Measurements from ENCODE around the gene TPGS2. TPM values are rescaled to one million over a fixed set of nuclear protein-coding genes. Genes with fewer than 3 reads are reported as not detected.
A peak's percentile ranks its signal among the peaks of the same experiment; 100 is the strongest.
"Not testable (repeated sequence)": the region's sequence is repeated elsewhere in the genome, so short reads cannot be mapped to it uniquely, and the experiment has no call there.

TPGS2 gene, protein sequence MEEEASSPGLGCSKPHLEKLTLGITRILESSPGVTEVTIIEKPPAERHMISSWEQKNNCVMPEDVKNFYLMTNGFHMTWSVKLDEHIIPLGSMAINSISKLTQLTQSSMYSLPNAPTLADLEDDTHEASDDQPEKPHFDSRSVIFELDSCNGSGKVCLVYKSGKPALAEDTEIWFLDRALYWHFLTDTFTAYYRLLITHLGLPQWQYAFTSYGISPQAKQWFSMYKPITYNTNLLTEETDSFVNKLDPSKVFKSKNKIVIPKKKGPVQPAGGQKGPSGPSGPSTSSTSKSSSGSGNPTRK
- 295 and 302 TPM in 2 replicates for polyA plus RNA-seq (2011; rRNA removed)
- 226 and 240 TPM in 2 replicates for polyA minus RNA-seq (2011; rRNA and poly(A)+ RNA removed)

- H3K27me3 ChIP-seq (ENCODE audit: control insufficient read depth, insufficient read depth, low read length): no peaks in the 10 kb centered on the region
- TF ChIP-seq, protein P1, sequence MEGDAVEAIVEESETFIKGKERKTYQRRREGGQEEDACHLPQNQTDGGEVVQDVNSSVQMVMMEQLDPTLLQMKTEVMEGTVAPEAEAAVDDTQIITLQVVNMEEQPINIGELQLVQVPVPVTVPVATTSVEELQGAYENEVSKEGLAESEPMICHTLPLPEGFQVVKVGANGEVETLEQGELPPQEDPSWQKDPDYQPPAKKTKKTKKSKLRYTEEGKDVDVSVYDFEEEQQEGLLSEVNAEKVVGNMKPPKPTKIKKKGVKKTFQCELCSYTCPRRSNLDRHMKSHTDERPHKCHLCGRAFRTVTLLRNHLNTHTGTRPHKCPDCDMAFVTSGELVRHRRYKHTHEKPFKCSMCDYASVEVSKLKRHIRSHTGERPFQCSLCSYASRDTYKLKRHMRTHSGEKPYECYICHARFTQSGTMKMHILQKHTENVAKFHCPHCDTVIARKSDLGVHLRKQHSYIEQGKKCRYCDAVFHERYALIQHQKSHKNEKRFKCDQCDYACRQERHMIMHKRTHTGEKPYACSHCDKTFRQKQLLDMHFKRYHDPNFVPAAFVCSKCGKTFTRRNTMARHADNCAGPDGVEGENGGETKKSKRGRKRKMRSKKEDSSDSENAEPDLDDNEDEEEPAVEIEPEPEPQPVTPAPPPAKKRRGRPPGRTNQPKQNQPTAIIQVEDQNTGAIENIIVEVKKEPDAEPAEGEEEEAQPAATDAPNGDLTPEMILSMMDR (IDR thresholded peaks at IDR 0.05; ENCODE audit: low read depth, low read length): peak; percentile 47
- peak within 1 kb of the TSS; percentile 83 for H3K27ac ChIP-seq (ENCODE audit: low read depth, low read length)
- peak within 1 kb of the TSS; percentile 98 for H3K4me3 ChIP-seq (ENCODE audit: low read depth, low read length)
- CTCF ChIA-PET: interaction anchor here (0.6 to 2.0 kb wide), 14 partner anchors 10 to 1770 kb away, joined by 3 to 13 read pairs (median 4); no protein-coding TSS in a partner anchor
- H3K9me3 ChIP-seq (ENCODE audit: control insufficient read depth, insufficient read depth, low read length): no peaks in the 10 kb centered on the region; the same call in 1 of the 2 replicates
- POLR2A ChIA-PET: interaction anchor here (1.1 to 1.3 kb wide), 3 partner anchors 15 to 21 kb away, joined by 3 to 4 read pairs (median 3); no protein-coding TSS in a partner anchor
- no peak for DNase-seq (ENCODE audit: low read depth, low spot score)
These were observed at the start of gene TPGS2, which contains the start of gene KIAA1328 for GRCh38 chr18:36828630-36829361. Gene TPGS2 (minus strand): TSS chr18:36829002. CDS start chr18:36828767, 235 bp downstream. Gene KIAA1328 (plus strand): TSS chr18:36829127. CDS start chr18:36829139, 12 bp downstream.

DNA sequence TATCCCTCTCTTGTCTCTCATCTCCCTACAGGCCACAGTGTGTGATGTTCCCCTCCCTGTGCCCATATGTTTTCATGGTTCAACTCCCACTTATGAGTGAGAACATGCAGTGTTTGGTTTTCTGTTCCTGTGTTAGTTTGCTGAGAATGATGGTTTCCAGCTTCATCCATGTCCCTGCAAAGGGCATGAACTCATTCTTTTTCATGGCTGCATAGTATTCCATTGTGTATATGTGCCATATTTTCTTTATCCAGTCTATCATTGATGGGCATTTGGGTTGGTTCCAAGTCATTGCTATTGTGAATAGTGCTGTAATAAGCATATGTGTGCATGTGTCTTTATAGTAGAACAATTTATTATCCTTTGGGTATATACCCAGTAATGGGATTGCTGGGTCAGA lies 45.0 kb upstream of the TPGS2 start:
- H3K27me3 ChIP-seq (ENCODE audit: control insufficient read depth, insufficient read depth, low read length); H3K9me3 ChIP-seq (ENCODE audit: control insufficient read depth, insufficient read depth, low read length); POLR2A ChIA-PET; H3K27ac ChIP-seq (ENCODE audit: low read depth, low read length); DNase-seq (ENCODE audit: low read depth, low spot score); H3K4me3 ChIP-seq (ENCODE audit: low read depth, low read length): not testable (repeated sequence)
- CTCF ChIA-PET: interaction anchor here (0.8 kb wide), 1 partner anchor 69 kb away, joined by 3 read pairs; no protein-coding TSS in a partner anchor

DNA sequence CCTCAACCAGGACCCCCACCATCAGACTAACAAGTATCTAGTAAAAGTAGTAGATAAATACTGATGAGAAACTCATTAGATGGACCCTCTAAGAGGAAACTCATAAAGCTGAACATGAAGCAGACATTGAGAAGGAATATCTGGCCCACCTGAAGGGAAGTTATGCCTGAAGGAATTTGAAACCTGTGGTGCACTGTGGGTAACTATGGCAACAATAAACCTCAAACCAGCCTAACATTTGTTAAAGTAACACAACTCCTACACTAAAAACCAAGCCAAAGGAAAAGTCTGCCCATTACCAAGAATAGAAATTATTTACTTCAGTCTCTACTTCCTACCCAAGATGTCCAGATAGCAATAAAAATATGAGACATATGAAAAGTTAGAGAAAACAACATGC lies 43.5 kb upstream of the TPGS2 start:
- Histone ChIP-seq H3K9me3 (ENCODE audit: control insufficient read depth, insufficient read depth, low read length) (no peaks in the 10 kb centered on the region), H3K4me3 (ENCODE audit: low read depth, low read length) (no peak overlapping the region), H3K27me3 (ENCODE audit: control insufficient read depth, insufficient read depth, low read length) (no peaks in the 10 kb centered on the region), H3K27ac (ENCODE audit: low read depth, low read length) (no peak overlapping the region)
- CTCF ChIA-PET: no interaction called here
- DNase-seq (ENCODE audit: low read depth, low spot score): no peak
- TF ChIP-seq, protein P1 (IDR thresholded peaks at IDR 0.05; ENCODE audit: low read depth, low read length): no peak
- POLR2A ChIA-PET: no interaction called here

GRCh38 chr18:36871801-36872200 lies 43.0 kb upstream of the TPGS2 start:
- H3K4me3 ChIP-seq (ENCODE audit: low read depth, low read length): no peak overlapping the region
- CTCF ChIA-PET: no interaction called here
- H3K27me3 ChIP-seq (ENCODE audit: control insufficient read depth, insufficient read depth, low read length): no peaks in the 10 kb centered on the region
- TF ChIP-seq, protein P1 (IDR thresholded peaks at IDR 0.05; ENCODE audit: low read depth, low read length): no peak
- no peak overlapping the region for H3K27ac ChIP-seq (ENCODE audit: low read depth, low read length)
- H3K9me3 ChIP-seq (ENCODE audit: control insufficient read depth, insufficient read depth, low read length): no peaks in the 10 kb centered on the region
- POLR2A ChIA-PET: no interaction called here
- DNase-seq (ENCODE audit: low read depth, low spot score): no peak

DNA sequence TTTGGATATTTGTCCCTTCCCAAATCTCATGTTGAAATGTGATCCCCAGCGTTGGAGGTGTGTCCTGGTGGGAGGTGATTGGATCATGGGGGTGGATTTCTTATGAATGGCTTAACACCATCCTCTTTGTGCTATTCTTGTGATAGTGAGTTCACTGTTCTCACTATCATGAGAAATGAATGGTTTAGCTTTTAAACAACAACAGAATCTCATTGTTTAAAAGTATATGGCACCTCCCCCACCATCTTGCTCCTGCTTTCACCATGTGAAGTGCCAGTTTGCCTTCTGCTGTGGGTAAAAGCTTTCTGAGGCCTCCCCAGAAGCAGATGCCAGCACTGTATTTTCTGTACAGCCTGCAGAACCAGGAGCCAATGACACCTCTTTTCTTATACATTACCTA lies 38.3 kb upstream of the TPGS2 start:
- ChIA-PET POLR2A (no interaction called here), CTCF (no interaction called here)
- no peak overlapping the region for H3K27ac ChIP-seq (ENCODE audit: low read depth, low read length)
- no peaks in the 10 kb centered on the region for H3K9me3 ChIP-seq (ENCODE audit: control insufficient read depth, insufficient read depth, low read length)
- no peaks in the 10 kb centered on the region for H3K27me3 ChIP-seq (ENCODE audit: control insufficient read depth, insufficient read depth, low read length)
- TF ChIP-seq, protein P1 (IDR thresholded peaks at IDR 0.05; ENCODE audit: low read depth, low read length): no peak
- H3K4me3 ChIP-seq (ENCODE audit: low read depth, low read length): no peak overlapping the region
- no peak for DNase-seq (ENCODE audit: low read depth, low spot score)
